HG03064 (cell line): ENCODE data around the gene IL19.
"Not testable (repeated sequence)": the region's sequence is repeated elsewhere in the genome, so short reads cannot be mapped to it uniquely, and the experiment has no call there.

Experiments
- ATAC-seq: cut with Tn5 transposase; IDR thresholded peaks from one replicate; pipeline ENCODE4 v1.9.1; 2021; ENCODE audit warnings: low read depth; ENCODE audit not compliant: unreplicated experiment

Gene IL19

DNA sequence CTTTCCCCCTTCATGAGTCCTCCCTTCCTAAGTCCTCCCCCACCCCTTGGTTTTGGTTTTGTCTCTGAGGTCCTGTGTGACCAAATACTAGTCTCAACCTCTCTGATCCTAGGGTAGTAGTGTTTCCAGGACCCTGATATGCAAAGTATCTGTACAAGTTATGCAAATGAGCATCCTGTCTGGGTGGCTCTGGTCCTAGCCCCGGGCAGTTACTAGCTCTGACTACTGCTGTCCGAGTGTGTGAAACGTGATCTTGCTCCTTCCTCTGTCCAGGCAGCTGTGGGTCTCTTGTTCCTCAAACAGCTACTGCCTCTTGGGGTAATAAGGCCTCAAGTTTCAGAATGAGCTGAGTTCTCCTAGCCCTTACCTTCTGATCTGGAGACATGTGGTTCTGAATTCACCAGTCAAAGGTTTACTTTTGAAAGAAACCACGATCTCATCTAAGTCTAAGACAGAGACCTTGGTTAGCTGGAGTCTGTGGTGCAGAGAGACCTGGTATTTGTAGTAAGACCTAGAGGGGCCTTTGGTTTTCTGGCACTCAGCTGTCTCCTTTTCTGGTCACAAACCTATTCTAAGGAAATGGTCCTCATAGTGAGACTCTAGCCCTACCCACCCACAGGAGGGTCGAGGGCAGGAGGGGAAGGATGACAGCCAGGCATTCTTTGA lies 31.0 kb upstream of the IL19 start:
- peak; percentile 78 for ATAC-seq

DNA sequence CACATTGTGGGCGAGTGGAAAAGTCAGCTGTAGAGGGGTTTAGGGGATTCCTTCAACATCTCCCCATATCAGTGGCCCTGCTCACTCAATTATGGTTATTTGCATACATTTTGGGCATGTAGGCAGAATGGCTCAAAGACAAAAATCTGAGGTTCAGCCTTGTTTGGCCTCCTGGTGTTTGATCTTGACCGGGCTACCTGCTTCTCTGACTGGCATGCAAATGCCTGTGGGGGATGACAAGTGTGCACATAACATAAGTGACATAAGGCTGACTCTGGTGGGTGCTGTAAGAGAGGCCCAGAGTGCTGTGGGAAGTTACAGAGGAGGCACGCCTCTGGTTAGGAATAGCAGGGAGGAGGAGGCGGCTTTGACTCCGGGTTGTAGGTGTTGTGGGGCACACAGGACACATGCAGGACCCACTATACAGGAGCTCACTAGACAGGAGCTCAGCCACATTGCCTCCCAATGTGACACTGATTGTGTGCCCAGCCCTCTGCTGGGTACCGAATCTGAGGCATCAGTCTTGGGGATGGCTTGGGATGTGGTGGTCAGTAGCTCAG lies 29.4 kb upstream of the IL19 start:
- no peak for ATAC-seq

DNA sequence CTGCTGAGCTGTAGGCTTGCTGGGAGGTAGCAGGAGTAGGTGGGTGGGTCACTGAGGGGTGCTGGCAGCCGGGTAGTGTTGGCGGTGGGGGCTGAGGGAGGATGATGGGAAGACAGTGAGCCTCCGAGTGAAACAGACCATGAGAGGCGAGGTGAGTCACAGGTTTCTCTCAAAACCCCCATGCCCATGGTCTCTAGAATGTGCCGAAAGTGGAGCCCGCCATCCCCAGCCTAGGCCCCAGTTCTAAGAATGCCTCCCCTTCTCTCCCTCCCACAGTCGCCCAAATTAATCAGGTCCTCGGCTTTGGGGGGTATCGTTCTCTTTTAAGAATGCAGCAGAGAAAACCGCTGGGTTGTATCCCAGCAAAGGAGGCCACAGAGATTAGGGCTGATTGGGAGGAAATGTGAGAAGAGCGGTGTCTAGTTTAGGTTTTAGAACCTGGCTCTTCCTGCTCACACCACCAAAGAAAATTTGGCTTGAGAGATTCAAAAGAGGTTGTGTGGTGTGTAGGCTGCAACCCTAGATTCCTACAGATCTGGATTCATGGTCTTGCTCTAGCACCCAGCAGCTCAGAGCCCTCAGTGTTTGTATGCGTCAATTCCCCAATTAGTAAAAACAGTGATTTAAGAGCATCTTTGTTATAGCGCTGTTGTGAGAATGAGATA lies 27.7 kb upstream of the IL19 start:
- ATAC-seq = no peak

DNA sequence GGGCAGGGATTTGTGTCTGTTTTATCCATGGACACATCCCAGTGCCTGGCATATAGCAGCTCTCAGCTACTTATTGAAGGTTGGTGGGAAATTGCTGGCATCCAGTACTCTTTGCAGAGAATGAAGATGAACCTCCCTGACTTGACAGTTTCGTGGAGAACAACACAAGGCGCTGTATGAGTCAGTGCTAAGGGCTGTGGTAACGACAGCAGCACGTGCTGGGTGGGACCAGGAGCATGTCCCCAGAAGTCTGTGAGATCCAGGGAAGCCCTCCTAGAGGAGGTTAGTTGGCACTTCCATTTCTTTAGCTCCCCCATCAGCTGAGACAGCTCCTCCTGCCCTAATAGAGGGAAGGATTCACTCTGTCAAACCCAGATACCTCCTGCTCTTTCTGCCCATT lies 25.9 kb upstream of the IL19 start:
- no peak for ATAC-seq

DNA sequence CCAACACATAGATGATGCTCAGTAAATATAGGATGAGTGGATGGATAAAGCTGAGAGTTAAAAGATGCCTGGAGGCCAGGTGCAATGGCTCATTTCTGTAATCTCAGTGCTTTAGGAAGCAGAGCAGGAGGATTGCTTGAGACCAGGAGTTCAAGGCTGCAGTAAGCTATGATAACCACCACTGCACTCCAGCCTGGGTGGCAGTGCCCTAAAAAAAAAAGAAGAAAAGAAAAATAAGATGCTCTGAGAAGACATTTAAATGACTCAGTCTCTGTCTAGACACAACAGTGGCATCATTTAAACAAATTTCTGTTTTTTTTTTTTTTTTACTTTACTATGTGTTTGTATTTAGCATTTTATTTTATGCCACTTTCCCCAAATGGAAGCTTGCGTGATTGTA lies 25.3 kb upstream of the IL19 start:
- no peak for ATAC-seq

DNA sequence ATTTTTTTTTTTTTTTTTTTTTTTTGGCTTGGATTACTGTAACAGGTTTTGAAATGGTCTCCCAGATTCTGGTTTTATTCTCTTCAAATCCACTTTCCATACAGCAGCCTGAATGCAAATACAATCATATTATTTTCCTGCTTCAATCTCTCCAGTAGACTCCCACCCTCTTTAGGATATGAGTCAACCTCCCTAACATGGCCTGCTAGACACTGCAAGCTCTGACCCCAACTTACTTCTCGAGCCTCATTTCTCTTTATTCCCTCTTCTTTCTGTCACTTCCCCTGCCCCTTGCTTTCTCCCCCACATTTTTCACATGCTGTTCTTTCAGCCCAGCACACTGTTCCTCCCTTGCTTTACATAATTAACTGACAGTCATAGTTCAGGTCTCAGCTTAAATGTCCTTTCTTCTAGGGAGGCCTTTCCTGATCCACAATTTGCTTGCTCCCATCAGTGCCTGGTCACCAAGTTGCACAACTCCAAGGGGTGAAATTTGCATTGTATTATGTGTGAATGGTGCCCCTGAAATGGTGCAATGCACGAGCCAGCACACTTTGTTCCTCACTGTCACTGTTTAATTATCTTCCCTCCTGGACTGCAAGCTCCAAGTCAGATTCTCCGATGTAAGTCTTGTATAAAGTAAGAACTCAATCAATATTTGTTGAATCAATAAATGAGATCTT lies 22.1 kb upstream of the IL19 start:
- no peak for ATAC-seq

DNA sequence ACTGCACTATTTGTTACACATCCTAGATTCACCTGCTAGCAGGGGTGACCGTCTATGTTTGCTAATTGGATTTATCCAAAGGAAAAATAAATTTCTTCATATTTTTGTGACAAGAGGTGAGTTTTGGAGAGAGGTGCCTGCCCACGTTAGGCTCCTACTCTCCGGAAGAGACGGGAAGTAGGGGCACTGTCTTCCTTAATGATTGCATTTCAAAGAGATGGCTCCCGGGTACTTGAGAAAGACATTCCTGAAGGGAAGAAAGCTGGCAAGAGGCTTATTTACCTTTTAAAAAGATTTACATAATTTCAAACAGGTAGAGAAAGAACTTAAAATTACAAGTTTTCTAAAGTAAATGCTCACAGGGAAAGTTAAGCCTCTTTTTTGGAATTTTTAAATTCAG lies 18.7 kb upstream of the IL19 start:
- no peak for ATAC-seq

DNA sequence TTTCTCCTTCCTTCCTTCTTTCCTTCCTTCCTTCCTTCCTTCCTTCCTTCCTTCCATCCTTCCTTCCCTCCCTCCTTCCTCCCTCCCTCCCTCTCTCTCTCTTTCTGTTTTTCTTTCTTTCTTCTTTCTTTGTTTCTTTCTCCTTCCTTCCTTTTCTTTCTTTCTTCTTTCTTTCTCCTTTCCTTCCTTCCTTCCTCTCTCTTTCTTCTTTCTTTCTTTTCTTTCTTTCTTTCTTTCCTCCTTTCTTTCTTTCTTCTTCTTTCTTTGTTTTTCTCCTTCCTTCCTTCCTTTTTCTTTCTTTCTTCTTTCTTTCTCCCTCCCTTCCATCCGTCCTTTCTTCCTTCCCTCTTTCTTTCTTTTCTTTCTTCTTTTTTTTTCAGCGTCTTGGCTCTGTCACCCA lies 18.1 kb upstream of the IL19 start:
- no peak for ATAC-seq

DNA sequence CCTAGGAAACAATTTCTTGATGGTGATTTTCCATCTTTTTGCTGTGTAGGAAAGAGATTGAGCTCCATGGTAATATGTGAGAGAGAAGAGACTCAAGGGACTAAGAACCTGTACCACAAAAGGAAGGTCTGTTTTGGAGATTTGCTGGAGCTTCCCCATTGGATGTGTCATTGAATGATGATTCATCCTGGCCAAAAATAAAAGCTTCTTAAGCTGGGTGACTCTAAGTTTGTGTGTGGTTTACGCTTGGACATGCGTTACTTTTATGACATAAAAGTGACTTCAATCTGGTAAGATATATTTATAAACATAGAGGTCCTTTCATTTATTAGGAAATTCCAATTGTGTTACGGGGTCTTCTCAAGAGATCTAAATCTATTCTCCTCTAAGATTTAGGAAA lies 17.4 kb upstream of the IL19 start:
- no peak for ATAC-seq

DNA sequence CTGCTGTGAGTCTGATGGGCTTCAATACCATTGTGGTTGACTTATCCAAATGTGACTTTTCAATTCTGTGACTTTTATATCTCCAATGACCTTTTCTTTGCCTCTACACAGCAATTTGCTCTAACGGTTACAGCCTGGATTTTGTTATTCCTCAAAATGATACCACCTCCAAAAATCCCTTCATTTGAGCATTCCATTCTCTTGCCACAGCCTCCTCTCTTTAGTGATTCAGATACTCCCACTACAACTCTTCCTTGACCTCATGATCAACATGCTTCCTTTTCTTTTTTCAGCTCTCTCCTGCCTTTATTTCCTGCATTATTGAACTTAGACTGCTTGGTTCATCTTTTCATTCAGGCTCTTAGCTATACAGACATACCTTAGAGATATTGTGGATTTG lies 16.6 kb upstream of the IL19 start:
- no peak for ATAC-seq

DNA sequence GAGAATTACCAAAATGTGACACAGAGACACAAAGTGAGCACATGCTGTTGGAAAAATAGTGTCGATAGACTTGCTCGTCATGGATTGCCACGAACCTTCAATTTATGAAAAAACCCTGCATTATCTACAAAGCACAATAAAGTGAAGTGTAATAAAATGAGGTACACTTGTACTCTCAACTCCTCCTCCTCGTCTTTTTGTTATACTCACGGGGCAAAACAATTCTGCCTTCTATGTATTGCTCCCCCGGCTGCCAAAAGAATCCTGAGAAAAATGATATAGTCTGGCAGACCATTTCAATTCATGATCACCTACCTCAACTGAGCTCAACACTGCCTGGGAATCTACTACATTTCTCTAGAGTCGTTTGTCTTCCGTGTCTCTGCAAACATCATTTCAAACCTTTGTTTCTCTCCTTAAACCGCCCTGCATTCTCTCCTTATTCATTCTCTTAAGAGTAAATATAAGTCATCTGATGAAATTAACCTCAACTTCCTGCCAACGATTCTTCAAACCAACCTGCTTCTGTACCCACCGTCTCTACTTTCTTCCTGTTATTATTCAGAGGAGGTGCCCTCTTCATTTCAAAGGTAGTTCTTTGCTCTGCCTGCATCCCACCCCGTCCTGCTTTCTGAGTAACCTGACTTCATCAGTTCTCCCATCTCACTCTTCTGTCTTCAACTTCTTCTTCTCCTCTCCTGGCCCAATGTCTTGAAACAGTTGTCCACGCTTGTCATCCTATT lies 12.9 kb upstream of the IL19 start:
- no peak for ATAC-seq

DNA sequence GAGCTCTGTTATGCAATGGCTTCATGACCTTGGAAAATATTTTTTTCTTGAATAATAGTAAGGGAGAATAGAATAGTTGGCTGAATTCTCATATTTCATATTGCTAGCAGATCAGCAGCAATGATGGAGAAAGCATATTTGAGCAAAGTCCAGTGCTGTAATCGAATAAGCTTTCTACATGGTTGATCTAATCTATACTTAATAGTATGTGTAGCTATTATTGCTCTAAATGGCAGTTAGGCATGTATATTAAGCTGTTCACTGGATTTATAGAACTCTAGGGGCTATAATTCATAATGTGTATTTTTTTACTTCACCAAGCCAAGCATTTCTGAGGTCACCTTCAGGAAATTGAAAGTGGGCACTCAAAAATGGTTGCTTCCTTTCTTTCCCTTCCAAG lies 10.0 kb upstream of the IL19 start:
- no peak for ATAC-seq

DNA sequence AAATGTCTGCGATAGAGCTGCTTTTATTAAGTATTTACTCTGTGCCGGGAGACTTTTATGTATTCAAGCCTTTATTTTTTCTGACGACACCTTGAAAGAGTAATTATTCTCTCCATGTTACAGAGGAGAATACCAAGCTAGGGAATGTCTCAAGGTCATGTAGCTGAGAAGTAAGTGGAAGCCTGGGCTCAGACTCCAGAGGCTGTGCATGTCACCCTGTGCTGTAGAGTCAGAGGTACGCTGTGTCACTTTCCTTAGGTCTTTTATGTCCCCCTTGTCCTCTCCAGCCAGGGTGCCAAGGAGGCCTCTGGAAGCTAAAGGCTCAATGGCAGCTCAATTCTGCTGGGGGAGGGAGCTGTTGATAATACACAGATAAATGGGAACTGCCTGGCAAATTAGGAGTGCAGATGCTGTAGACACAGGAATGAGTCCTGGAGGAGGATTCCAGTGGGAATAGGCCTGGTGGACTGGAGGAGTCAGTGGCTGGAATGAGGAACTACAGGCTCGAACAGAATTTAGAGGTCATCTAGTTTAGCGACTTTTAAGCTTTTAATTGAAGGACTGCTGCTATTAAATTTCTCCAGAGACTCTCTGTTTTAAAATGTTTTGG lies 9.3 kb upstream of the IL19 start:
- ATAC-seq = no peak

DNA sequence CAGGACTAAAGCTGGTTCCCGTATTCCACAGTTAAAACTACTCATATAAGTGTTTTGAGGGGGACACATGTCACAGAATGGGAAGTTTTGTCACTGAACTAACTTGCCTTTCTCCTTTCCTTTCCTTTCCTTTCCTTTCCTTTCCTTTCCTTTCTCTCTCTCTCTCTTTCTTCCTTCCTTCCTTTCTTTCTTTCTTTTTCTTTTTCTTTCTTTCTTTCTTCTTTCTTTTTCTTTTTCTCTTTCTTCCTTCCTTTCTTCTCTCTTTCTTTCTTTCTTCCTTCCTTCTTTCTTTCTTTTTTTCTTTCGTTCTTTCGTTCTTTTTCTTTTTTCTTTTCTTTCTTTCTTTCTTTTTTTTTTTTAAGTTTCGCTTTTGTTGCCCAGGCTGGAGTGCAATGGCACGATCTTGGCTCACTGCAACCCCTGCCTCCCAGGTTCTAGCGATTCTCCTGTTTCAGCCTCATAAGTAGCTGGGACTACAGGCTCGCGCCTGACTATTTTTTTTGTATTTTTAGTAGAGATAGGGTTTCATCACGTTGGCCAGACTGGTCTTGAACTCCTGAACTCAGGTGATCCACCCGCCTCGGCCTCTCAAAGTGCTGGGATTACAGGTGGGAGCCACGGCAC lies 7.7 kb upstream of the IL19 start:
- ATAC-seq = not testable (repeated sequence)

DNA sequence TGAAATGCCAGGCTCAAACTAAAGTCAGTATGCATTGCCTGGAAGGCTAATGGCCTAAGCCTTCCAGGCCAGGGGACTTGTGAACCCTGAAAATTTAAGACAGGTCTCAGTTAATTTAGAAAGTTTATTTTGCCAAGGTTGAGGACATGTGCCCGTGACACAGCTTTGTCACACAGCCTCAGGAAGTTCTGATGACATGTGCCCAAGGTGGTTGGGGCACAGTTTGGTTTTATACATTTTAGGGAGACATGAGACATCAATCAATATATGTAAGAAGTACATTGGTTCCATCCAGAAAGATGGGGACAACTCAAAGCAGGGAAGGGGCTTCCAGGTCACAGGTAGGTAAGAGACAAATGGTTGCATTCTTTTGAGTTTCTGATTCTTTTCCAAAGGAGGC lies 4.8 kb upstream of the IL19 start:
- not testable (repeated sequence) for ATAC-seq

DNA sequence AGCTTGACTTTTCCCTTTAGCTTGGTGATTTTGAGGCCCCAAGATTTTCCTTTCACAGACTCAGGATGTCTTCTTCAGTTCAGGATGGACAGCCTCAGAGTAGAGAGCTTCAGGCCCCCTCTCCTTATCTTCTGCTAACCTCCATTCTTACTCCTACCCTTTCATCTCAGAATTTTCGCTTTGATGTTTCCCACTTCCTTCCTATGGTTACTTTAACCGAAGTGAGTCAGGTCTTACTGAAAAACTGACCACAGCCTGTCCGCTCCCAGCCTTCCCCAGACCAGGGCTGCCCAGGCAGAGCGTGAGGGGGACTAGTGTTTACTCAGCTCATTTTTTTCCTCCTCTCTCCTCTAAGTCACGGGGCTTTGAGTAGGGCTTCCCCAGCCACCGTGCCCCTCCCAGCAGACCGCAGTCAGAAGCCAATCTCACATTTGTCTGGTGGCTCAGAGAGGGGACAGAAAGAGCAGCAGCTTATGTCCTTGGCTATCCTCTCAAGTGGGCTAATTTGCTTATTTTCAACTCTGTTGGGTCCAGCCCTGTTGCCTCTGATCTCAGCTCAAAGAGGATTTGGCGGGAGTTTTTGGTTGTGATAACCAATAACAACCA lies 4.2 kb upstream of the IL19 start:
- ATAC-seq = peak; percentile 44

DNA sequence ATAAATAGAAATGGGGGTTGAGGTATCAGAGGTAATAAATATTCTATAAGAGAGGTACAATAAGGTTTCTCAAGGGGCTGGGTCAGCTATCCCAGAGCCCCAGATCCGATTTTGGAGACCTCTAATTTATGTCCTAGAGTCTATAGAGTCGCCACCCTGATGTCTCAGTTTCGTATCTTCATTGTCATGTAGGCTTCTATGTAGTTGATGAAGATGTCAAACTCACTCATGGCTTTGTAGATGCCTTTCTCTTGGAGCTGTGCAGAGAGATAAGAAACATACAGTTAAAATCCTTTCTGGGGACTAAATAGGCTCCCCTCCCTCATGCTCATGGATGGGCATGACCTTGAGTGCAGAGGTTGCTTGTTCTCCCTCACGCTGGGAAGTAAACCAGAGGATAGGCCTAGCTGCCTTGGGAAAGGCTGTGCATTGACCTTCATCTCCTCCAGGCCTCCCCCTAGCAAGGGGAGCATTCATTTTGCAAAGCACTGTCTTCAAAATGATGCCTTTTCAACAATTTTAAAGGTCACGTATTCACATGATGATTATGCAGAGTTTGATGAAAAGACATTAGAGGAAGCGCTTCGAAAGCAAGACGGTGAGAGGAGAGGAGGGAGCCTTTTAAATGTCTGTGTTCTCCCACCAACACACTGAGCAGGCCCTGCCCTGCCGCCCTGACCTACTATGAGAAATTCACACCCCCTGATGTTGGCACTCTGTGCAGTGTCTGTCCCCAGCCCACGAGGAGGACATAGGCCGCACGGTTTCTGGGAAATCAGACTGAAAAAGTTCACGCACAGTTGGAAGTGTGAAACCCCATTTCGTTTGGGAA lies 1.9 kb upstream of the IL19 start:
- peak; percentile 12 for ATAC-seq

DNA sequence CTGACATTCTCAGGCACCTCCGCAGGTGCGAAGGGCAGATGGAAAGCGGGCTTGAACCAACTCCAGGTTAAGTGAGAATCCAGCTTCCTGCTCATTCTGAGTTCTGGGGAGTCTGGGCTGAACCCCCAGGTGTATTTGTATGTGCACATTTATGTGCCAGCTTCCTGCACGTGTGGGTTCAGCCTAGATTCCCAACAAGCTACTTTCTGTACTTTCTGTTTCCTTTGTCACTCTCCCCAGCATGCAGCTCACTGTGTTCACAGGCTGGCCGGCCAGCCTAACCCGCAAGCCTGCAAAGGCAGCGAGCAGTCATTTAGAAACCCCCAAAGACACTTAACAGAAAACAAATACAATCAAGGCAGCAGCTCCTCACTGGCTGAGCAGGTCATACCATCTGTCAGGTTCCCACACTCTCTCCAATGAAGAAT lies 1.3 kb upstream of the IL19 start:
- peak; percentile 67 for ATAC-seq

DNA sequence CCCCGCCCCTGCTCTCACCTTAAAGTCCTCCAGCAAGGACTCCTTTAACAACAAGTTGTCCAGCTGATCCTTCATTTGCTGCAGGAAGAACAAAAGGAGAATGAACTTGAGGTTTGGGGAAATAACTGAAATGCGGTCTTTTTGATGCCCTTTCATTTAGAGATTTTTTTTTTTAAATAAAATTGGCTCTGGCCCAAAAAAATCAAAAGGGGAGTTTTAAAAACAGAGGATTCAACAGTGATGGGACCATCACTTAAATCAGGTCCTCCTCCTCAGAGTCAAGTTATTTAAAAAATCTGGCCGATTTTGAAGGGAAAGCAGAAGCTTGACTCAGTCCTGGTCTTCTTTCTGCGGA lies 742 bp downstream of the IL19 start:
- ATAC-seq = no peak
